K562 (cell line): ENCODE data around the gene ZNF467. TPM values are rescaled to one million over a fixed set of nuclear protein-coding genes. Genes with fewer than 3 reads are reported as not detected.

Experiments
- ARHGAP35 ChIP-seq: fragments of 450-650 bp; IDR thresholded peaks from 2 replicates; pipeline ENCODE4 v1.6.1; 2018; ENCODE audit not compliant: partially characterized antibody
- ARNT ChIP-seq, 2 experiments: fragments of 450-650 bp; IDR thresholded peaks; 2 replicates each; pipeline ENCODE4 v1.6.1; 2016; ENCODE audit warnings: mild to moderate bottlenecking in 1 of 2
- ATF2 ChIP-seq: sonication (generic); formaldehyde crosslinking; IDR thresholded peaks from 2 replicates; pipeline ENCODE4 v1.8.1; 2022; ENCODE audit warnings: missing genetic modification reagents
- ATF7 ChIP-seq: fragments of 450-650 bp; IDR thresholded peaks from 2 replicates; pipeline ENCODE4 v1.7.1; 2014; ENCODE audit warnings: mild to moderate bottlenecking, moderate library complexity
- BHLHE40 ChIP-seq: IDR thresholded peaks from 2 replicates; pipeline ENCODE4 v1.6.1; 2011; ENCODE audit warnings: low read length, improper control_type of control experiment
- CREBBP ChIP-seq: IDR thresholded peaks from one replicate; pipeline ENCODE4 v1.6.1; 2012; ENCODE audit warnings: low read depth, mild to moderate bottlenecking, control low read depth, inconsistent platforms, low read length
- EGR1 ChIP-seq: fragments of 450-650 bp; conservative IDR thresholded peaks from 2 replicates; pipeline ENCODE4 v1.6.1; 2017; ENCODE audit warnings: mild to moderate bottlenecking
- FOXO4 ChIP-seq: fragments of 450-650 bp; formaldehyde crosslinking; IDR thresholded peaks from 2 replicates; pipeline ENCODE4 v1.4.0; 2020; ENCODE audit warnings: mild to moderate bottlenecking, moderate library complexity
- NFYB ChIP-seq: IDR thresholded peaks from 2 replicates; pipeline ENCODE4 v1.6.1; 2011; ENCODE audit warnings: mild to moderate bottlenecking, moderate library complexity; ENCODE audit not compliant: insufficient read length; ENCODE audit errors: extremely low read depth
- NRF1 ChIP-seq, 2 experiments: fragments of 450-650 bp; IDR thresholded peaks in 1 of 2; conservative IDR thresholded peaks in 1 of 2; 2 replicates each; pipeline ENCODE4 v1.6.1; 2014; ENCODE audit warnings: mild to moderate bottlenecking in 2 of 2
- RFX5 ChIP-seq: IDR thresholded peaks from 2 replicates; pipeline ENCODE4 v1.6.1; 2011; ENCODE audit warnings: low read depth, mild to moderate bottlenecking, improper control_type of control experiment, low read length
- RUNX1 ChIP-seq: sonication (generic); IDR thresholded peaks from 2 replicates; pipeline ENCODE4 v1.6.1; 2016; ENCODE audit warnings: antibody characterized with exemption, low read depth
- SMAD2 ChIP-seq: fragments of 150-350 bp; IDR thresholded peaks from 2 replicates; pipeline ENCODE4 v1.6.1; 2014; ENCODE audit warnings: low read depth, mild to moderate bottlenecking, low read length
- SMARCC2 ChIP-seq: fragments of 450-650 bp; IDR thresholded peaks from 2 replicates; pipeline ENCODE4 v1.6.1; 2017; ENCODE audit warnings: antibody characterized with exemption, moderate library complexity, mild to moderate bottlenecking, low read depth
- ZMIZ1 ChIP-seq, 2 experiments: fragments of 150-350 bp in 1 of 2; IDR thresholded peaks; 2 replicates each; pipeline ENCODE4 v1.6.1; 2012 to 2016; ENCODE audit warnings: low read depth in 2 of 2, low read length in 2 of 2, mild to moderate bottlenecking in 1 of 2, moderate library complexity in 1 of 2
- ZNF668 ChIP-seq: fragments of 250-450 bp; sonication (Bioruptor Pico); IDR thresholded peaks from 2 replicates; pipeline ENCODE4 v1.8.0; 2022; ENCODE audit warnings: mild to moderate bottlenecking, inconsistent platforms
- ZNF740 ChIP-seq, 3 experiments: fragments of 200-800 bp in 1 of 3; sonication (Bioruptor generic) in 1 of 3; sonication (generic) in 1 of 3; formaldehyde crosslinking in 1 of 3; IDR thresholded peaks; 2 replicates each; pipeline versions ENCODE4 v1.6.1 to v1.8.0; 2016 to 2022; ENCODE audit warnings: mild to moderate bottlenecking in 2 of 3, missing compliant biosample characterization in 2 of 3, missing genetic modification characterization in 2 of 3, missing genetic modification reagents in 1 of 3
- polyA plus RNA-seq, 8 experiments: library from polyadenylated mRNA; depleted of rRNA in 4 of 8; stranded (reverse) in 5 of 8; unstranded in 3 of 8; fragments of >200 nt; fragmentation: Nextera tagmentation in 2 of 8; fragmentation: Illumina TruSeq in 1 of 8; extraction: Ambion mirVana in 2 of 8; extraction: Trizol in 1 of 8; gene quantifications; 2 replicates each; pipeline versions ENCODE4 v1.2.1 to v1.2.3, GENCODE V29; 2011 to 2014; ENCODE audit warnings: inconsistent platforms in 1 of 8, missing spikeins in 1 of 8
- total RNA-seq, 7 experiments: library from RNA; depleted of rRNA in 6 of 7; stranded (reverse); fragments of >200 nt in 6 of 7; fragmentation: Illumina TruSeq in 2 of 7; extraction: Trizol in 2 of 7; gene quantifications; 2 replicates each; pipeline versions ENCODE4 v1.2.1 to v1.2.3, GENCODE V29; 2011 to 2021; ENCODE audit warnings: low replicate concordance in 1 of 7
- TF ChIP-seq, protein P1 (sequence below): sonication (generic); formaldehyde crosslinking; IDR thresholded peaks from 2 replicates; pipeline ENCODE4 v1.8.0; 2022; ENCODE audit warnings: missing genetic modification reagents, mild to moderate bottlenecking, moderate library complexity, borderline replicate concordance

Gene ZNF467
- total and polyA plus RNA-seq, 9 of the 15 experiments (the other 6 are each of a cell fraction or from before 2014, with no cell fraction given) = 0.32 to 14.2 (median 1.7) TPM

DNA sequence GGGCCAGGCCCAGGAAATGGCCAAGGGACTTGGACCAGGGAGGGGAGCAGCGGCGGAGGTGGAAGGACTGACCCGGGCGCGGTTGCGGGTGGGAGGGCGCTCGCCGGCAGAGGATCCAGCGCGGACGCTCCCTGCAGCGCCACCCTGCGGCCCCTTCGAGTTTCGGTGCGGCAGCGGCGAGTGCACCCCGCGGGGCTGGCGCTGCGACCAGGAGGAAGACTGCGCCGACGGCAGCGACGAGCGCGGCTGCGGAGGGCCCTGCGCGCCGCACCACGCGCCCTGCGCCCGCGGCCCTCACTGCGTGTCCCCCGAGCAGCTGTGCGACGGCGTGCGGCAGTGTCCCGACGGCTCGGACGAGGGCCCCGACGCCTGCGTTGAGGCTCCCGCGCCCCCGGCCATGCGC lies 16.8 kb upstream of the ZNF467 start (continued):
- peak in 1 of 2 experiments; percentile 31; a peak in 1 of 4 replicates for TF ChIP-seq ZMIZ1 (IDR thresholded peaks at IDR 0.05; ENCODE audit: low read depth in 2 of 2, low read length in 2 of 2)
- no peak for TF ChIP-seq CREBBP
- no peak for TF ChIP-seq RFX5
- no peak for TF ChIP-seq ARHGAP35
- no peak; a peak in 1 of 4 replicates for TF ChIP-seq NRF1 (conservative IDR thresholded peaks at IDR 0.05 in 1 of 2, IDR thresholded peaks at IDR 0.05 in 1 of 2)
- TF ChIP-seq BHLHE40 = peak; percentile 42; the same call in 1 of the 2 replicates
- TF ChIP-seq FOXO4 (CRISPR knock-in tag) = no peak
- TF ChIP-seq ATF2 (CRISPR knock-in tag) = 0 out of 2 replicates have a peak, but pooled peaks have one; percentile 43
- no peak for TF ChIP-seq SMAD2
- no peak for TF ChIP-seq NFYB
- TF ChIP-seq ZNF668 = no peak
- no peak for TF ChIP-seq ARNT (IDR thresholded peaks at IDR 0.05)
- no peak for TF ChIP-seq SMARCC2
- peak; percentile 32; the same call in 1 of the 2 replicates for TF ChIP-seq ATF7
- TF ChIP-seq, protein P1, sequence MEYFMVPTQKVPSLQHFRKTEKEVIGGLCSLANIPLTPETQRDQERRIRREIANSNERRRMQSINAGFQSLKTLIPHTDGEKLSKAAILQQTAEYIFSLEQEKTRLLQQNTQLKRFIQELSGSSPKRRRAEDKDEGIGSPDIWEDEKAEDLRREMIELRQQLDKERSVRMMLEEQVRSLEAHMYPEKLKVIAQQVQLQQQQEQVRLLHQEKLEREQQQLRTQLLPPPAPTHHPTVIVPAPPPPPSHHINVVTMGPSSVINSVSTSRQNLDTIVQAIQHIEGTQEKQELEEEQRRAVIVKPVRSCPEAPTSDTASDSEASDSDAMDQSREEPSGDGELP (CRISPR knock-in tag) = peak; percentile 50; the same call in 1 of the 2 replicates
- peak; percentile 90 for TF ChIP-seq ZNF740 (CRISPR knock-in tag; IDR thresholded peaks at IDR 0.05)
- no peak; a peak in 1 of 4 replicates for TF ChIP-seq ZNF740 (tag; IDR thresholded peaks at IDR 0.05)
- TF ChIP-seq RUNX1 = no peak
- no peak for TF ChIP-seq EGR1
